Thyroid gland (tissue), 4 donors: ENCODE measurements around the gene CDPF1. TPM values are rescaled to one million over a fixed set of nuclear protein-coding genes. Genes with fewer than 3 reads are reported as not detected.

Source experiments
- DNase-seq, 2 donors: peaks; one replicate each; pipeline ENCODE4 v3.0.0-alpha.2; 2019
- H3K27ac ChIP-seq, 3 donors: fragments of 200-600 bp; sonication (generic); 1 replicate in 2 of 3; 2 replicates in 1 of 3; pipeline ENCODE4 v1.5.1; 2016 to 2019; ENCODE audit warnings: mild to moderate bottlenecking in 1 of 3, moderate library complexity in 1 of 3
- H3K27me3 ChIP-seq: fragments of 200-600 bp; sonication (generic); one replicate; pipeline ENCODE4 v1.5.1; 2019
- H3K36me3 ChIP-seq, 2 donors: fragments of 200-600 bp; sonication (generic); one replicate each; pipeline ENCODE4 v1.5.1; 2016 to 2019
- H3K4me1 ChIP-seq, 2 donors: fragments of 200-600 bp; sonication (generic); one replicate each; pipeline ENCODE4 v1.5.1; 2017 to 2019
- H3K4me3 ChIP-seq, 3 donors: fragments of 200-600 bp; sonication (generic); replicated peaks in 1 of 3; 1 replicate in 2 of 3; 2 replicates in 1 of 3; pipeline ENCODE4 v1.5.1; 2016; ENCODE audit warnings: mild to moderate bottlenecking in 1 of 3
- H3K9me3 ChIP-seq: fragments of 200-600 bp; sonication (generic); one replicate; pipeline ENCODE4 v1.5.1; 2017
- CTCF ChIP-seq, 6 experiments: fragments of 200-600 bp in 3 of 6; fragments of 450-650 bp in 3 of 6; sonication (generic) in 3 of 6; IDR thresholded peaks; one replicate each; pipeline ENCODE4 v1.5.1; 2016 to 2019; ENCODE audit warnings: antibody characterized with exemption in 6 of 6, mild to moderate bottlenecking in 2 of 6, inconsistent platforms in 1 of 6, moderate library complexity in 1 of 6
- POLR2A ChIP-seq, 2 donors: fragments of 450-650 bp; IDR thresholded peaks; one replicate each; pipeline ENCODE4 v1.6.1; 2017; ENCODE audit warnings: antibody characterized with exemption in 2 of 2, mild to moderate bottlenecking in 2 of 2, moderate library complexity in 1 of 2
- WGBS, 2 donors: methylation state at CpG; one replicate each; pipeline ENCODE4 v1.1.5; 2017; 5-methylcytosine and 5-hydroxymethylcytosine counted together
- intact Hi-C: fragments of 100-400 bp; cut with DNase I; formaldehyde crosslinking; loops from one replicate; pipeline ENCODE4 v1.15.1; 2023
- total RNA-seq, 4 donors: library from RNA; depleted of rRNA; stranded (reverse); fragments of >200 nt; gene quantifications; one replicate each; pipeline ENCODE4 v1.2.3, GENCODE V29; 2016

CDPF1 gene
- total RNA-seq, 4 donors from 2014 or later, result 12.8 to 34.4 (median 16.4) TPM

- DNase-seq, result no peak
- Histone ChIP-seq H3K9me3 (no peaks in the 10 kb centered on the region), H3K4me1 (no peaks in the 10 kb centered on the region), H3K4me3 (no peak overlapping the region), H3K36me3 (peaks cover 25 to 55% of the 10 kb centered on the region in 2 donors), H3K27me3 (no peaks in the 10 kb centered on the region), H3K27ac (no peak overlapping the region)
- TF ChIP-seq POLR2A (IDR thresholded peaks at IDR 0.05) (no peak), CTCF (IDR thresholded peaks at IDR 0.05) (no peak)
- intact Hi-C loops, result no loop called here
- 81 to 88% methylated on average over 17 to 19 of the region's 19 CpGs for WGBS, 2 donors
These were observed 31.0 kb upstream of the CDPF1 start for GRCh38 chr22:46280999-46281623.

GRCh38 chr22:46280063-46280817, 30.1 kb upstream of the CDPF1 start:
- Histone ChIP-seq H3K27ac (no peak overlapping the region), H3K27me3 (no peaks in the 10 kb centered on the region), H3K4me3 (no peak overlapping the region), H3K9me3 (no peaks in the 10 kb centered on the region), H3K4me1 (no peaks in the 10 kb centered on the region), H3K36me3 (peaks cover 26 to 55% of the 10 kb centered on the region in 2 donors)
- WGBS, 2 donors, result 95 to 97% methylated on average over 5 to 10 of the region's 12 CpGs
- intact Hi-C loops, result no loop called here
- DNase-seq, result no peak
- TF ChIP-seq POLR2A (IDR thresholded peaks at IDR 0.05) (no peak), CTCF (IDR thresholded peaks at IDR 0.05) (no peak)

GRCh38 chr22:46278656-46279645, 28.9 kb upstream of the CDPF1 start:
- Histone ChIP-seq H3K27me3 (no peaks in the 10 kb centered on the region), H3K9me3 (no peaks in the 10 kb centered on the region), H3K4me3 (no peak overlapping the region), H3K27ac (no peak overlapping the region), H3K4me1 (no peaks in the 10 kb centered on the region), H3K36me3 (peaks cover 25 to 53% of the 10 kb centered on the region in 2 donors)
- WGBS, 2 donors, result 88 to 95% methylated on average over 14 to 18 of the region's 22 CpGs
- TF ChIP-seq CTCF (IDR thresholded peaks at IDR 0.05) (no peak), POLR2A (IDR thresholded peaks at IDR 0.05) (no peak)
- intact Hi-C loops, result no loop called here
- no peak for DNase-seq

GRCh38 chr22:46276563-46276962, 26.5 kb upstream of the CDPF1 start:
- intact Hi-C loops, result no loop called here
- peaks cover 32 to 58% of the 10 kb centered on the region in 2 donors for H3K36me3 ChIP-seq
- H3K4me3 ChIP-seq, result no peak overlapping the region
- H3K4me1 ChIP-seq, result no peaks in the 10 kb centered on the region
- H3K27me3 ChIP-seq, result no peaks in the 10 kb centered on the region
- no peaks in the 10 kb centered on the region for H3K9me3 ChIP-seq
- 96 to 97% methylated on average over 7 of the region's 7 CpGs for WGBS, 2 donors
- no peak for TF ChIP-seq POLR2A (IDR thresholded peaks at IDR 0.05)
- no peak for TF ChIP-seq CTCF (IDR thresholded peaks at IDR 0.05)
- no peak overlapping the region for H3K27ac ChIP-seq
- no peak for DNase-seq
